HT1080 (cell line): ENCODE data around the gene RNLS. TPM values are rescaled to one million over a fixed set of nuclear protein-coding genes. Genes with fewer than 3 reads are reported as not detected.
A peak's percentile ranks its signal among the peaks of the same experiment; 100 is the strongest.

ENCODE experiments used
- DNase-seq: peaks from one replicate; pipeline ENCODE4 v3.0.0-alpha.2; 2015; ENCODE audit warnings: low read depth
- total RNA-seq: library from RNA; depleted of rRNA; stranded (reverse); fragments of >200 nt; shearing (Covaris generic); gene quantifications from 2 replicates; pipeline ENCODE4 v1.2.3, GENCODE V29; 2014

RNLS gene
- total RNA-seq, 1 experiment from 2014 or later: 0.21 TPM

GRCh38 chr10:88553116-88553752 lies 29.9 kb downstream of the RNLS start:
- peak; percentile 49 for DNase-seq

- no peak for DNase-seq
Measured at GRCh38 chr10:88551246-88551645, 31.9 kb downstream of the RNLS start.

GRCh38 chr10:88546497-88546896 lies 36.6 kb downstream of the RNLS start:
- no peak for DNase-seq

GRCh38 chr10:88545359-88545758 lies 37.8 kb downstream of the RNLS start:
- no peak for DNase-seq

- DNase-seq: no peak
Measured at GRCh38 chr10:88544140-88544870, 38.8 kb downstream of the RNLS start.

GRCh38 chr10:88542522-88542921 lies 40.6 kb downstream of the RNLS start:
- DNase-seq: no peak

GRCh38 chr10:88541116-88541626 lies 41.9 kb downstream of the RNLS start:
- no peak for DNase-seq

- no peak for DNase-seq
Measured at GRCh38 chr10:88540351-88540750, 42.8 kb downstream of the RNLS start.

- DNase-seq: no peak
Measured at GRCh38 chr10:88538048-88538447, 45.1 kb downstream of the RNLS start.

GRCh38 chr10:88537322-88537721 lies 45.8 kb downstream of the RNLS start:
- DNase-seq: no peak

- no peak for DNase-seq
Measured at GRCh38 chr10:88536437-88536836, 46.7 kb downstream of the RNLS start.

GRCh38 chr10:88534072-88534665 lies 48.9 kb downstream of the RNLS start:
- DNase-seq: no peak

GRCh38 chr10:88531392-88532052 lies 51.6 kb downstream of the RNLS start:
- DNase-seq: no peak

GRCh38 chr10:88530629-88531391 lies 52.3 kb downstream of the RNLS start:
- DNase-seq: no peak

- DNase-seq: no peak
Measured at GRCh38 chr10:88530093-88530492, 53.0 kb downstream of the RNLS start.

- no peak for DNase-seq
Measured at GRCh38 chr10:88528806-88529570, 54.1 kb downstream of the RNLS start.

- no peak for DNase-seq
Measured at GRCh38 chr10:88528201-88528600, 54.9 kb downstream of the RNLS start.

- no peak for DNase-seq
Measured at GRCh38 chr10:88527245-88527644, 55.9 kb downstream of the RNLS start.

- DNase-seq: peak; percentile 1
Measured at GRCh38 chr10:88526501-88527105, 56.5 kb downstream of the RNLS start.
